Mesothelial cell of epicardium (in vitro differentiated cells): Measurements from ENCODE around the gene EBF4. TPM values are rescaled to one million over a fixed set of nuclear protein-coding genes. Genes with fewer than 3 reads are reported as not detected.

Source experiments
- DNase-seq, 2 experiments: peaks; one replicate each; pipeline ENCODE4 v3.0.0; 2021; ENCODE audit warnings: low spot score in 2 of 2; ENCODE audit not compliant: unreplicated experiment in 2 of 2
- H3K27ac Mint-ChIP-seq: 2 replicates; pipeline ENCODE4 v1.8.0; 2021; ENCODE audit warnings: mixed read lengths
- H3K27me3 Mint-ChIP-seq: 2 replicates; pipeline ENCODE4 v1.8.0; 2021; ENCODE audit warnings: low read depth, mixed read lengths
- H3K36me3 Mint-ChIP-seq: 2 replicates; pipeline ENCODE4 v1.8.0; 2021; ENCODE audit warnings: mixed read lengths
- H3K4me1 Mint-ChIP-seq: 2 replicates; pipeline ENCODE4 v1.8.0; 2021; ENCODE audit warnings: mixed read lengths
- H3K4me3 Mint-ChIP-seq: 2 replicates; pipeline ENCODE4 v1.8.0; 2021; ENCODE audit warnings: mild to moderate bottlenecking, moderate library complexity, mixed read lengths
- H3K9me3 Mint-ChIP-seq: 2 replicates; pipeline ENCODE4 v1.8.0; 2021; ENCODE audit warnings: mixed read lengths
- CTCF ChIP-seq: fragments of 200-600 bp; sonication (generic); IDR thresholded peaks from one replicate; pipeline ENCODE4 v1.5.0; 2021; ENCODE audit warnings: antibody characterized with exemption; ENCODE audit not compliant: unreplicated experiment
- total RNA-seq: library from RNA; stranded (reverse); gene quantifications from 3 replicates; pipeline ENCODE4 v1.2.1, GENCODE V29; 2021

Gene EBF4
- total RNA-seq, 1 donor from 2014 or later = 65.5 TPM

DNA sequence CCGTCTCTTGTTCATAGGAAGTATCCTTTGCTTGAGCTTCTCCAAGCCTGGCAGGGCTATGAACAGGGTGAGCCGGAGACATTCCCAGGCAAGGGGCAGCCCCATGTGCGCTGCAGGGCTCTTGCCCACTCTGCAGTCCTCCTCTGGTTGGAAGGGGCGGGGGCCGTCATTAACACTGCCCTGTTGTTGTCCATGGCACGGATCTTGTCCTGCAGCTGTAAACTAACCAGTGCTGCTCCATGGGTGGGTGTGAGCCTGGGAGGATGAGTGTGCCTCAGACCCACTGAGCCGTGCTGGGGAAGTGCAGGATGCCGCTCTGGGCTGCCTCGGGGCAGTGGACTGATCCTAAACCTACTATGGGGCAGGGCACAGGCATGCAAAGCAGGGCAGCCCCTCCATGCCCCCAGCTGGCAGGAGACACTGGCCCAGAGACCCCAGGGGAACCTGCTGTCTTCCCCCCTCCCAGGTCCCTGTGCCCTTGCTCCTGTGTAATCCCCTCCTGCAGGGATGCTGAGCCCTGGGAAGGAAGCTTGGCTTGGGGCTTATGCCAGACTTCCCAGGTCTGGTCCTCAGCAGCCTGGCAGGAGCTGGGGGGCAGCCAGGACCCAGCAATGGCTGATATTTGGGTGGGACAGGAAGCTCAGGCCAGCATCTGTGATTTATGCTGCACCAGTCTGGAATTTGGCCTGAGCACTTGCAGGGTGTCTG is 8.5 kb downstream of the EBF4 start:
- Mint-ChIP-seq H3K36me3 (peaks cover 2% of the 10 kb centered on the region), H3K27me3 (peaks cover 79% of the 10 kb centered on the region), H3K4me1 (no peaks in the 10 kb centered on the region), H3K9me3 (no peaks in the 10 kb centered on the region), H3K4me3 (no peak overlapping the region), H3K27ac (no peak overlapping the region)
- TF ChIP-seq CTCF = no peak
- no peak for DNase-seq

DNA sequence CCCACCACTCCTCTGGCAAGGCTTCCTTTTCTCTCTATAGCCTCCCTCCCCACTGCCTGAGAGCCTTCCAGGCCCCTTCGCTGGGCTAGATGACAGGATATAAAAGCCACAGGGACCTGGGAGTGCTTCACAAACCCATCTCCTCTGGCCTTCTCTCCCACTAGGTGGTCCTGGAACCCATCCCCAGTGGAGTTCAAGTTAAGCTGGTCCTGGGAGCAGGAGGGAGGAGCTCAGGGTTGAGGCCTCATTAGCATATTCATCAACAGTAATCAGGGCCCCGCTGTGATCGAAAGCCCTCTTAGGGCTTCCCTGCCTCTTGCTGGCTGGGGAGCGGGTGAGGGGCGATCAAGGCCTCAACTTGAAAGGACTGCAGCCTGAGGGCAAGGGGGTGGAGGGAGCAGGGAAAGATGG is 9.1 kb downstream of the EBF4 start:
- Mint-ChIP-seq H3K4me1 (no peaks in the 10 kb centered on the region), H3K27me3 (peaks cover 76% of the 10 kb centered on the region), H3K27ac (no peak overlapping the region), H3K4me3 (no peak overlapping the region), H3K36me3 (peaks cover 2% of the 10 kb centered on the region), H3K9me3 (no peaks in the 10 kb centered on the region)
- no peak for DNase-seq
- no peak for TF ChIP-seq CTCF

DNA sequence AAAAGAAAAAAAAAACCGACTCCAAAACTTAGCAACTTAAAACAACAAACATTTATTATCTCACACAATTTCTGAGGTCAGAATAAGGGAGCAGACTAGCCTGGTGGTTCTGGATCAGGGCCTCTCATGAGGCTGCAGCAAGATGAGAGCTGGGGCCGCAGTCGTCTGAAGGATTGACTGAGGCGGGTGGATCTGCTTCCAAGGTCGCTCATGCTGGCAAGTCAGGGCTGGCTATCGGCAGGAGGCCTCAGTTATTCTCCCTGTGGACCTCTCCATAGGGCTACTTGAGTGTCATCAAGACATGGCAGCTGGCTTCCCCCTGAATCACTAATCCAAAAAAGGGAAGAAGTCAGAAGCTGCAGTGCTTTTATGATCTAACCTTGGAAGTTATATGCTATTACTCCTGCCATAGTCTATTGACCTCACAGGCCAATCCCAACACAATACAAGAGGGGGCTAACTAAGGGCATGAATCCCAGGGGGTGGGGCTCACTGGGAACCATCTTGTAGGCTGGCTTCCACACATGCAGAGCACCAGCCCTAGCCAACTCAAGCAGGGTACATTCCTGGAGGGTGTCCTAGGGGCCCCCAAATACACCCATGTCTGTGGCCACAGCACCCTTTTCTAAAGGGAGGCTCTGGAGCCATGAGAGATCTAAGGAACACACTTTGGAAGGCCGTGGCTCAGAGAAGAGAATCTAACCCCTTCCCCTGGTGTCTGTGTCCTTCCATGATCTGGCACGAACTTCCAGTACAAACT is 11.3 kb downstream of the EBF4 start:
- no peaks in the 10 kb centered on the region for H3K9me3 Mint-ChIP-seq
- no peak for TF ChIP-seq CTCF
- H3K4me1 Mint-ChIP-seq = no peaks in the 10 kb centered on the region
- H3K4me3 Mint-ChIP-seq = no peak overlapping the region
- peaks cover 70% of the 10 kb centered on the region for H3K27me3 Mint-ChIP-seq
- peaks cover 2% of the 10 kb centered on the region for H3K36me3 Mint-ChIP-seq
- DNase-seq = no peak
- no peak overlapping the region for H3K27ac Mint-ChIP-seq

GRCh38 chr20:2705931-2706645 is 13.5 kb downstream of the EBF4 start:
- H3K4me1 Mint-ChIP-seq = no peaks in the 10 kb centered on the region
- no peak overlapping the region for H3K4me3 Mint-ChIP-seq
- H3K36me3 Mint-ChIP-seq = no peaks in the 10 kb centered on the region
- no peak for DNase-seq
- no peak for TF ChIP-seq CTCF
- no peak overlapping the region for H3K27ac Mint-ChIP-seq
- no peaks in the 10 kb centered on the region for H3K9me3 Mint-ChIP-seq
- H3K27me3 Mint-ChIP-seq = peaks cover 56% of the 10 kb centered on the region

DNA sequence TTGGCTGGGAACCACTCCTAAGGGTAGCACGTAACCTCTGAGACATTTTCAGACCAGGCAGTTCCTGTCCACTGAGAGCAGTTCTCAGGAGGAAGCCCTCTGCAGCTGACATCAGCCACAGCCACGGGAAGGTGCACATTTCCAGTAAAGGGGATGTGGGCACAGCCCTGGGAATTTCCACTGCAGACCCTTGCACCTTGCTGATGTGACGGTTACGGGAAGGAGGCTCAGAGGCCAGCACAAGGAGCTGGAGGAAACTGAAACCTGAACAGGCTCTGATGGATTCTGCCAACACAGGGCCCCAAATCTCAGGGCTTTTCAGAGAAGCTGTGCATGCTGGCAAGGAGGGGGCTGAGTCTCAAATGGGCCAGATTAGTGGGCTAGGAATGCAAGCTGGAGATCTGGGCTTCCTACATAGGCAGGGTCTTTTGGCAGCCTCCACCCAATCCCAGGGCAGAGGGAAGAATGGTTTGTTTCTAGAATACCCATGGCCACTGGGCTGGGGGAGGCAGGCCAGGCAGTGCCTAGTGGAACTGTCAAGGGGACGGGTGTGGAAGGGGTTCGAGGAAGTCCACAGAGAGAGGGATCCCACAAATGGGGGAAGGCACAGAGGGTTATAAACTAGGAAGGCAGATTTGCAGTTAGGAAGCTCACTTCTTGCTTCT is 14.2 kb downstream of the EBF4 start:
- no peak overlapping the region for H3K27ac Mint-ChIP-seq
- no peaks in the 10 kb centered on the region for H3K4me1 Mint-ChIP-seq
- TF ChIP-seq CTCF = no peak
- H3K9me3 Mint-ChIP-seq = no peaks in the 10 kb centered on the region
- DNase-seq = no peak
- no peaks in the 10 kb centered on the region for H3K36me3 Mint-ChIP-seq
- no peak overlapping the region for H3K4me3 Mint-ChIP-seq
- H3K27me3 Mint-ChIP-seq = peaks cover 49% of the 10 kb centered on the region
